ENCODE data around the gene CD52. TPM values are rescaled to one million over a fixed set of nuclear protein-coding genes. Genes with fewer than 3 reads are reported as not detected.

CD52 gene
- total RNA-seq, 1 experiment from 2014 or later: 1.6 TPM

- Histone ChIP-seq H3K27ac (ENCODE audit: low read length) (no peak overlapping the region), H3K4me3 (ENCODE audit: low read depth in 2 of 2, low read length in 2 of 2) (no peak overlapping the region), H3K9me3 (ENCODE audit: control insufficient read depth, insufficient read depth, low read depth, low read length) (no peaks in the 10 kb centered on the region), H3K27me3 (ENCODE audit: control insufficient read depth, insufficient read depth, low read length) (no peaks in the 10 kb centered on the region), H3K4me1 (ENCODE audit: control insufficient read depth, insufficient read depth, low read length) (no peaks in the 10 kb centered on the region; the same call in 1 of the 2 replicates), H3K36me3 (ENCODE audit: control insufficient read depth, insufficient read depth, low read length) (no peaks in the 10 kb centered on the region)
- BruUV-seq (replicated peaks): no TSS peak
- ATAC-seq (no peak), DNase-seq (ENCODE audit: low read depth, low spot score) (no peak)
- ChIA-PET POLR2A (no interaction called here), CTCF (interaction anchor here (0.9 kb wide), 1 partner anchor 60 kb away, joined by 3 read pairs; no protein-coding TSS in a partner anchor)
- intact Hi-C loops (cut with micrococcal nuclease; ENCODE audit: unreplicated experiment): no loop called here
- TF ChIP-seq TCF7L2 (IDR thresholded peaks at IDR 0.05; ENCODE audit: low read depth, low read length) (no peak), CTCF (IDR thresholded peaks at IDR 0.05) (no peak), SIN3A (IDR thresholded peaks at IDR 0.05; ENCODE audit: borderline replicate concordance, insufficient read depth, low read depth, low read length) (no peak), POLR2AphosphoS5 (IDR thresholded peaks at IDR 0.05; ENCODE audit: low read depth, low read length) (no peak)
- TF ChIP-seq, protein P1, sequence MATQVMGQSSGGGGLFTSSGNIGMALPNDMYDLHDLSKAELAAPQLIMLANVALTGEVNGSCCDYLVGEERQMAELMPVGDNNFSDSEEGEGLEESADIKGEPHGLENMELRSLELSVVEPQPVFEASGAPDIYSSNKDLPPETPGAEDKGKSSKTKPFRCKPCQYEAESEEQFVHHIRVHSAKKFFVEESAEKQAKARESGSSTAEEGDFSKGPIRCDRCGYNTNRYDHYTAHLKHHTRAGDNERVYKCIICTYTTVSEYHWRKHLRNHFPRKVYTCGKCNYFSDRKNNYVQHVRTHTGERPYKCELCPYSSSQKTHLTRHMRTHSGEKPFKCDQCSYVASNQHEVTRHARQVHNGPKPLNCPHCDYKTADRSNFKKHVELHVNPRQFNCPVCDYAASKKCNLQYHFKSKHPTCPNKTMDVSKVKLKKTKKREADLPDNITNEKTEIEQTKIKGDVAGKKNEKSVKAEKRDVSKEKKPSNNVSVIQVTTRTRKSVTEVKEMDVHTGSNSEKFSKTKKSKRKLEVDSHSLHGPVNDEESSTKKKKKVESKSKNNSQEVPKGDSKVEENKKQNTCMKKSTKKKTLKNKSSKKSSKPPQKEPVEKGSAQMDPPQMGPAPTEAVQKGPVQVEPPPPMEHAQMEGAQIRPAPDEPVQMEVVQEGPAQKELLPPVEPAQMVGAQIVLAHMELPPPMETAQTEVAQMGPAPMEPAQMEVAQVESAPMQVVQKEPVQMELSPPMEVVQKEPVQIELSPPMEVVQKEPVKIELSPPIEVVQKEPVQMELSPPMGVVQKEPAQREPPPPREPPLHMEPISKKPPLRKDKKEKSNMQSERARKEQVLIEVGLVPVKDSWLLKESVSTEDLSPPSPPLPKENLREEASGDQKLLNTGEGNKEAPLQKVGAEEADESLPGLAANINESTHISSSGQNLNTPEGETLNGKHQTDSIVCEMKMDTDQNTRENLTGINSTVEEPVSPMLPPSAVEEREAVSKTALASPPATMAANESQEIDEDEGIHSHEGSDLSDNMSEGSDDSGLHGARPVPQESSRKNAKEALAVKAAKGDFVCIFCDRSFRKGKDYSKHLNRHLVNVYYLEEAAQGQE (IDR thresholded peaks at IDR 0.05; ENCODE audit: insufficient read depth in 1 of 2, low read depth in 2 of 2, low read length in 1 of 2): no peak
- in situ Hi-C loops (cut with HindIII; ENCODE audit: low pct_unique_long_range_greater_than_20kb, low sequenced_read_pairs): no loop called here
These were observed 39.4 kb downstream of the CD52 start for GRCh38 chr1:26357121-26357602.

DNA sequence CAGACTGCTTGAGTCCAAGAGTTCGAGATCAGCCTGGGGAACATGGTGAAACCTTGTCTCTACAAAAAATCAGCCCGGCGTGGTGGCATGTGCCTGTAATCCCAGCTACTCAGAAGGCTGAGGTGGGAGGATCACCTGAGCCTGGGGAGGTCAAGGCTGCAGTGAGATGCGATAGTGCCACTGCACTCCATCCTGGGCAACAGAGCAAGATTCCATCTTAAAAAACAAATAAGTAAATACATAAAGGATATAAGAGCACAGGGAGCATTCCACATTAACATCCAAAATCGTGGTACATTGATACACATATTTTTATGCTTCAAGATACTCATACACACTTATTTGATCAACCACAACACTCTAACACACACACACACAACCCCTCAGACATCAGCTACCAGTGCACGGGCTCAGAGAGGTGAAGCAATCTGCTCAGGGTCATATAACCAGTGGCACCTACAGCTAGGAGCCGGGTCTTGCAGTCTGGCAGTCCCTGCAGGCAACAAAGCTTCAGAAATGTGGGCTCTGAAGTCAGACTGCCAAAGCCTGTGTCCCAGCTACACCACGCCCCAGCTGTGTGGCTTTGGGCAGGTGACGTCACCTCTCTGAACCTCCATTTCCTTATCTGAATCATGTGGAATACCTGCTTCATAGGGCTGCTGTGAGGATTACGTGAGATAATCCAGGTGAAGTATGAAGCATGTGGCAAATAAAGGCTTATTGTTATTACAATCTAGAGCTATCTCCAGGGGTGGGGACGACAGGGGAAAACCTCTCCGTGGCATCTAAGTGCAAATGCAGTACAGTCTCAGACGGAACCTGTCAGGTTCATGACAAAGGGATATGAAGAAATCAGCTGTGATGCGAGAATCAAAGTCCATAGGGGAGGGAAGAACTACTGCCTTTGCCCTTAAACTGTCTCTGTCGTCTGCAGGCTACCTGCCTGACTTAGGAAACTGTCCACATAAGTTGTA lies 40.9 kb downstream of the CD52 start:
- in situ Hi-C loops (cut with HindIII; ENCODE audit: low pct_unique_long_range_greater_than_20kb, low sequenced_read_pairs): no loop called here
- TF ChIP-seq, protein P1 (IDR thresholded peaks at IDR 0.05; ENCODE audit: insufficient read depth in 1 of 2, low read depth in 2 of 2, low read length in 1 of 2): no peak
- TF ChIP-seq SIN3A (IDR thresholded peaks at IDR 0.05; ENCODE audit: borderline replicate concordance, insufficient read depth, low read depth, low read length) (no peak), CTCF (IDR thresholded peaks at IDR 0.05) (no peak), POLR2AphosphoS5 (IDR thresholded peaks at IDR 0.05; ENCODE audit: low read depth, low read length) (no peak), TCF7L2 (IDR thresholded peaks at IDR 0.05; ENCODE audit: low read depth, low read length) (no peak)
- no peak for ATAC-seq
- Histone ChIP-seq H3K27me3 (ENCODE audit: control insufficient read depth, insufficient read depth, low read length) (no peaks in the 10 kb centered on the region), H3K27ac (ENCODE audit: low read length) (no peak overlapping the region), H3K4me3 (ENCODE audit: low read depth in 2 of 2, low read length in 2 of 2) (no peak overlapping the region), H3K9me3 (ENCODE audit: control insufficient read depth, insufficient read depth, low read depth, low read length) (no peaks in the 10 kb centered on the region), H3K36me3 (ENCODE audit: control insufficient read depth, insufficient read depth, low read length) (no peaks in the 10 kb centered on the region), H3K4me1 (ENCODE audit: control insufficient read depth, insufficient read depth, low read length) (peaks cover 4% of the 10 kb centered on the region; the same call in 1 of the 2 replicates)
- POLR2A ChIA-PET: no interaction called here
- no peak for DNase-seq (ENCODE audit: low read depth, low spot score)
- intact Hi-C loops (cut with micrococcal nuclease; ENCODE audit: unreplicated experiment): no loop called here
- CTCF ChIA-PET: no interaction called here
- no TSS peak for BruUV-seq (replicated peaks)

All from Panc1 (cell line).